ENCODE results near the gene EIF4E2.
"Not testable (repeated sequence)": the region's sequence is repeated elsewhere in the genome, so short reads cannot be mapped to it uniquely, and the experiment has no call there.

EIF4E2 gene

GRCh38 chr2:232570481-232570880 lies 20.0 kb downstream of the EIF4E2 start:
- not testable (repeated sequence) for DNase-seq

- DNase-seq, result no peak
These were observed 20.6 kb downstream of the EIF4E2 start for GRCh38 chr2:232571026-232571474.

GRCh38 chr2:232573042-232573441 lies 22.6 kb downstream of the EIF4E2 start:
- DNase-seq, result no peak

GRCh38 chr2:232573771-232574435 lies 23.4 kb downstream of the EIF4E2 start:
- DNase-seq, result no peak

- no peak for DNase-seq
These were observed 24.4 kb downstream of the EIF4E2 start for GRCh38 chr2:232574674-232575403.

GRCh38 chr2:232575404-232575746 lies 24.9 kb downstream of the EIF4E2 start:
- no peak for DNase-seq

- DNase-seq, result no peak
These were observed 26.5 kb downstream of the EIF4E2 start for GRCh38 chr2:232576995-232577394.

GRCh38 chr2:232577841-232578240 lies 27.4 kb downstream of the EIF4E2 start:
- no peak for DNase-seq

GRCh38 chr2:232578626-232579025 lies 28.1 kb downstream of the EIF4E2 start:
- DNase-seq, result no peak

GRCh38 chr2:232580648-232580981 lies 30.1 kb downstream of the EIF4E2 start:
- DNase-seq, result no peak

GRCh38 chr2:232581725-232582124 lies 31.2 kb downstream of the EIF4E2 start:
- DNase-seq, result no peak

- DNase-seq, result no peak
These were observed 33.7 kb downstream of the EIF4E2 start for GRCh38 chr2:232584238-232584637.

GRCh38 chr2:232586943-232587505 lies 36.5 kb downstream of the EIF4E2 start:
- no peak for DNase-seq

- no peak for DNase-seq
These were observed 37.0 kb downstream of the EIF4E2 start for GRCh38 chr2:232587512-232587911.

- no peak for DNase-seq
These were observed 37.5 kb downstream of the EIF4E2 start for GRCh38 chr2:232588031-232588430.

- no peak for DNase-seq
These were observed 38.4 kb downstream of the EIF4E2 start for GRCh38 chr2:232588680-232589585.

GRCh38 chr2:232592772-232593395 lies 42.4 kb downstream of the EIF4E2 start:
- DNase-seq, result no peak

- no peak for DNase-seq
These were observed 43.5 kb downstream of the EIF4E2 start for GRCh38 chr2:232593982-232594381.

GRCh38 chr2:232597362-232598079 lies 47.0 kb downstream of the EIF4E2 start:
- DNase-seq, result no peak

GRCh38 chr2:232598293-232598692 lies 47.8 kb downstream of the EIF4E2 start:
- no peak for DNase-seq

- DNase-seq, result no peak
These were observed 49.7 kb downstream of the EIF4E2 start for GRCh38 chr2:232600053-232600773.

Data from NCI-H524 (cell line).